Keratinocyte (primary cell): ENCODE measurements around the gene PPT2. TPM values are rescaled to one million over a fixed set of nuclear protein-coding genes. Genes with fewer than 3 reads are reported as not detected.
A peak's percentile ranks its signal among the peaks of the same experiment; 100 is the strongest.

ENCODE experiments used
- DNase-seq: peaks from one replicate; pipeline ENCODE4 v3.0.0-alpha.2; 2011; ENCODE audit warnings: low read depth, missing footprints, low spot score
- FAIRE-seq: peaks from 2 replicates; lab custom pipeline; 2011; peaks lifted over from hg19 to GRCh38; lab: Jason Lieb, UNC
- H2AFZ ChIP-seq: 2 replicates; pipeline ENCODE4 v1.6.0; 2012; ENCODE audit warnings: low read length, control low read depth, inconsistent platforms; ENCODE audit not compliant: control insufficient read depth
- H3K27ac ChIP-seq: 2 replicates; pipeline ENCODE4 v1.5.1; 2011; ENCODE audit warnings: low read length; ENCODE audit not compliant: control insufficient read depth, insufficient read depth
- H3K27me3 ChIP-seq: 3 replicates; pipeline ENCODE4 v1.6.0; 2011; ENCODE audit warnings: low read length; ENCODE audit not compliant: control insufficient read depth, insufficient read depth; ENCODE audit errors: extremely low read depth
- H3K36me3 ChIP-seq, 2 experiments: 2 replicates in 1 of 2; 3 replicates in 1 of 2; pipeline ENCODE4 v1.5.1; 2011; ENCODE audit warnings: low read length in 2 of 2, mild to moderate bottlenecking in 1 of 2; ENCODE audit not compliant: control insufficient read depth in 2 of 2, insufficient read depth in 2 of 2; ENCODE audit errors: extremely low read depth in 1 of 2
- H3K4me1 ChIP-seq: 3 replicates; pipeline ENCODE4 v1.5.1; 2011; ENCODE audit warnings: low read length; ENCODE audit not compliant: control insufficient read depth, insufficient read depth; ENCODE audit errors: extremely low read depth
- H3K4me2 ChIP-seq: 3 replicates; pipeline ENCODE4 v1.6.0; 2011; ENCODE audit warnings: low read depth, low read length; ENCODE audit not compliant: control insufficient read depth, insufficient read depth; ENCODE audit errors: extremely low read depth
- H3K4me3 ChIP-seq, 3 experiments: fragments of 200-600 bp in 1 of 3; sonication (generic) in 1 of 3; 2 replicates in 2 of 3; 3 replicates in 1 of 3; pipeline ENCODE4 v1.5.1; 2011 to 2016; ENCODE audit warnings: low read length in 3 of 3, mild to moderate bottlenecking in 3 of 3, control low read depth in 2 of 3, inconsistent platforms in 1 of 3, low read depth in 1 of 3, mixed read lengths in 1 of 3, mixed run types in 1 of 3, moderate library complexity in 1 of 3; ENCODE audit not compliant: control insufficient read depth in 2 of 3, insufficient read depth in 2 of 3; ENCODE audit errors: extremely low read depth in 1 of 3
- H3K79me2 ChIP-seq: 2 replicates; pipeline ENCODE4 v1.6.0; 2012; ENCODE audit warnings: low read length; ENCODE audit not compliant: control insufficient read depth, insufficient read depth
- H3K9ac ChIP-seq: 3 replicates; pipeline ENCODE4 v1.6.0; 2011; ENCODE audit warnings: low read length; ENCODE audit not compliant: control insufficient read depth, insufficient read depth; ENCODE audit errors: extremely low read depth
- H3K9me1 ChIP-seq: 3 replicates; pipeline ENCODE4 v1.6.0; 2011; ENCODE audit warnings: low read length; ENCODE audit not compliant: control insufficient read depth, insufficient read depth; ENCODE audit errors: extremely low read depth
- H3K9me3 ChIP-seq: 2 replicates; pipeline ENCODE4 v1.5.1; 2012; ENCODE audit warnings: low read depth, low read length; ENCODE audit not compliant: control insufficient read depth
- H4K20me1 ChIP-seq: 3 replicates; pipeline ENCODE4 v1.6.0; 2011; ENCODE audit warnings: low read length; ENCODE audit not compliant: control insufficient read depth, insufficient read depth; ENCODE audit errors: extremely low read depth
- EZH2 ChIP-seq: IDR thresholded peaks from one replicate; pipeline ENCODE4 v1.6.1; 2012; ENCODE audit warnings: inconsistent platforms, mild to moderate bottlenecking, low read length, moderate library complexity
- dilution Hi-C: fragments of 300-500 bp; cut with MboI; formaldehyde crosslinking; loops from one replicate; pipeline ENCODE4 v1.7.0; 2020; ENCODE audit warnings: low sequenced_read_pairs; ENCODE audit not compliant: extremely low pct_ligation_motif_present
- polyA plus RNA-seq, 5 experiments: library from polyadenylated mRNA; depleted of rRNA in 3 of 5; stranded (reverse) in 3 of 5; stranded (forward) in 1 of 5; unstranded in 1 of 5; fragments of >200 nt; gene quantifications; 1 replicate in 1 of 5; 2 replicates in 3 of 5; 3 replicates in 1 of 5; pipeline versions ENCODE4 v1.2.1 to v1.2.3, GENCODE V29; 2011 to 2012; ENCODE audit warnings: missing spikeins in 2 of 5, low read depth in 1 of 5, low replicate concordance in 1 of 5
- TF ChIP-seq, protein P1 (sequence below), 3 experiments: IDR thresholded peaks in 1 of 3; conservative IDR thresholded peaks in 1 of 3; optimal IDR thresholded peaks in 1 of 3; 2 replicates in 2 of 3; 3 replicates in 1 of 3; pipeline versions ENCODE3 to v1.5.1; 2011; ENCODE audit warnings: low read length in 3 of 3, mild to moderate bottlenecking in 3 of 3, moderate library complexity in 2 of 3, control low read depth in 1 of 3, inconsistent platforms in 1 of 3; ENCODE audit not compliant: insufficient read depth in 2 of 3; ENCODE audit errors: extremely low read depth in 1 of 3

PPT2 gene
- polyA plus RNA-seq, 1 donor (not counting 4 experiments of a cell fraction or from before 2014, with no cell fraction given) = 15.0 TPM

- Histone ChIP-seq H2AFZ (no peak overlapping the region), H3K36me3 (no peaks in the 10 kb centered on the region), H3K79me2 (no peaks in the 10 kb centered on the region), H3K4me3 (no peak overlapping the region), H3K27me3 (peaks cover 4% of the 10 kb centered on the region), H3K4me2 (no peak overlapping the region), H3K9ac (no peak overlapping the region), H3K9me3 (no peaks in the 10 kb centered on the region), H3K9me1 (no peaks in the 10 kb centered on the region), H4K20me1 (no peaks in the 10 kb centered on the region), H3K27ac (no peak overlapping the region), H3K4me1 (no peaks in the 10 kb centered on the region)
- FAIRE-seq (no peak), DNase-seq (no peak)
- dilution Hi-C loops = no loop called here
- TF ChIP-seq, protein P1, sequence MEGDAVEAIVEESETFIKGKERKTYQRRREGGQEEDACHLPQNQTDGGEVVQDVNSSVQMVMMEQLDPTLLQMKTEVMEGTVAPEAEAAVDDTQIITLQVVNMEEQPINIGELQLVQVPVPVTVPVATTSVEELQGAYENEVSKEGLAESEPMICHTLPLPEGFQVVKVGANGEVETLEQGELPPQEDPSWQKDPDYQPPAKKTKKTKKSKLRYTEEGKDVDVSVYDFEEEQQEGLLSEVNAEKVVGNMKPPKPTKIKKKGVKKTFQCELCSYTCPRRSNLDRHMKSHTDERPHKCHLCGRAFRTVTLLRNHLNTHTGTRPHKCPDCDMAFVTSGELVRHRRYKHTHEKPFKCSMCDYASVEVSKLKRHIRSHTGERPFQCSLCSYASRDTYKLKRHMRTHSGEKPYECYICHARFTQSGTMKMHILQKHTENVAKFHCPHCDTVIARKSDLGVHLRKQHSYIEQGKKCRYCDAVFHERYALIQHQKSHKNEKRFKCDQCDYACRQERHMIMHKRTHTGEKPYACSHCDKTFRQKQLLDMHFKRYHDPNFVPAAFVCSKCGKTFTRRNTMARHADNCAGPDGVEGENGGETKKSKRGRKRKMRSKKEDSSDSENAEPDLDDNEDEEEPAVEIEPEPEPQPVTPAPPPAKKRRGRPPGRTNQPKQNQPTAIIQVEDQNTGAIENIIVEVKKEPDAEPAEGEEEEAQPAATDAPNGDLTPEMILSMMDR (optimal IDR thresholded peaks at IDR 0.05 in 1 of 3, IDR thresholded peaks at IDR 0.05 in 1 of 3, conservative IDR thresholded peaks at IDR 0.05 in 1 of 3; ENCODE audit: extremely low read depth in 1 of 3, insufficient read depth in 2 of 3, low read length in 3 of 3) = no peak
- no peak for TF ChIP-seq EZH2
Measured at GRCh38 chr6:32146687-32147086, 7.3 kb upstream of the PPT2 start.

DNA sequence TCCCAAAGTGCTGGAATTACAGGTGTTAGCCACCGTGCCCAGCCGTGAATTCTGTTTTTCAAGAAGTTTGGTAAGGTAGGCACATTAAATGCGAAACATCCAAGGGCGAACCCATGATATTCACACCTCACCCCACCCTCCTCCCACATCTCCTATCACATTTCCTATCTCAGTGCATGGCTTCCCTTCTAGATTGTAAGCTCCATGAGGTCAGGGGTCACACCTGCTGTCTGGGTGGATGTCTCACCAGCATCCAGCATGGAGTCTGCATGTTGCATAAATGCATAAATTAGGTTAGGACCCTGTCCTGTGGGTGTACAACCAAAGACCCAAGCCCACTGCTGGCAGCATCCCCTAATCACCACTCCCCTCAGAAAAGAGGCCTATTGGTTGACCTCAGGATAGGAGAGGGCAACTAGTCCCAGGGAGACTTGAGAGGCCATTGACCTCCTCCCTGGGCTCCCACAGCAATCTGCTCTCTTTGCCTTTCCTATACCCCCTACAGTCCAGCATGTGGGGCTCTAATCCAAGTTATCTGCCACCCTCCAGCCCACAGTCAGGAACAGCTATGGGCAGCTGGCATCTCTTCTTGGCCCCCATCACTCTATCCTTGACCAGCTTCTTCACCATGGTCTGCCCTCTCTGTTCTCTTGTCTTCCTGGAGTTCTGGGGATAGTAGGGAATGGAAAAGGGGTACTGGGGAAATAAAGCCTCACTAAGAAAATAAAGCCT is 6.4 kb upstream of the PPT2 start:
- Histone ChIP-seq H2AFZ (no peak overlapping the region), H3K9ac (no peak overlapping the region), H3K27ac (no peak overlapping the region), H3K4me2 (peak overlapping the region; percentile 94), H3K4me3 (no peak overlapping the region), H3K4me1 (peaks cover 4% of the 10 kb centered on the region), H3K79me2 (no peaks in the 10 kb centered on the region), H3K9me3 (no peaks in the 10 kb centered on the region), H3K36me3 (no peaks in the 10 kb centered on the region), H4K20me1 (no peaks in the 10 kb centered on the region), H3K27me3 (peaks cover 4% of the 10 kb centered on the region), H3K9me1 (no peaks in the 10 kb centered on the region)
- dilution Hi-C loops = no loop called here
- DNase-seq = no peak
- TF ChIP-seq EZH2 = no peak
- TF ChIP-seq, protein P1 (optimal IDR thresholded peaks at IDR 0.05 in 1 of 3, IDR thresholded peaks at IDR 0.05 in 1 of 3, conservative IDR thresholded peaks at IDR 0.05 in 1 of 3; ENCODE audit: extremely low read depth in 1 of 3, insufficient read depth in 2 of 3, low read length in 3 of 3) = no peak
- no peak for FAIRE-seq
